Measurements from ENCODE around the gene ACTL6B. TPM values are rescaled to one million over a fixed set of nuclear protein-coding genes. Genes with fewer than 3 reads are reported as not detected.
A peak's percentile ranks its signal among the peaks of the same experiment; 100 is the strongest.

The ACTL6B gene
- total RNA-seq, 4 donors from 2014 or later = not detected

DNA sequence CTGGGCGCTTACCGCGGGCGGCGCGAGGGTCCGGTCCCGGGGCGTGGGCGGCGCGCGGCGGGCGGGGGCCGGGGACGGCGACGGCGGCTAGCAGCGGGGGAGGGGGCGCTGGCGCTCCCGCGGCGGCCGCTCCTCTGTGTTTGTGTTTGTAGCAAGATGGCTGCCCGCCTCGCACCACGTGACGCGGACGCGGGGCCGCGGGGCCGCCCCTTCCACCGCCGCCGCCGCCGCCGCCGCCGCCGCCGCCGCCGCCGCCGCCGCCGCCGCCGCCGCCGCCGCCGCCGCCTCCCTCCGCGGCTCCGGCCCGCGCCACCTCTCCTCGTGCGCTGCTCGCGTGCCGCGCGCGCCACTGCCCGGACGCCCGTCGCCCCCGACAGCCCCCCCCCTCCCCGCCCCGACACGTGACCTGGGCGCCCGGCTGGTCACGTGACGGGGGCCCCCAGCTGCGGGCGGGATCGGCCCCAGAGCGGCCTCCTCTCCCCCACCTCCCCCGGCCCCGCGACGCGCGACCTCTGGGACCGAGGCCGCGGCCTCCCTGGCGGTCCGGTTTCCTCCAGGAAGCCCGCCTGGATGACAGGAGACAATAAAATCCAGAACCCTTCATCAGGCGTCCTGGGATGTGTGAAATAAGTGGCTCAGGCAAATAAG lies 38.0 kb upstream of the ACTL6B start, which contains the start of gene GIGYF1:
Gene GIGYF1 (minus strand): TSS at position 153 of the 648 bp plus-strand sequence. CDS start 6,012 bp downstream, outside the sequence.
- Histone ChIP-seq H3K36me3 (peaks cover 2% of the 10 kb centered on the region), H3K4me1 (peaks cover 40% of the 10 kb centered on the region), H3K4me3 (peak within 1 kb of the TSS; percentile 96), H3K9me3 (no peaks in the 10 kb centered on the region), H3K27ac (peak within 1 kb of the TSS; percentile 91), H3K27me3 (no peaks in the 10 kb centered on the region)
- WGBS = 3% methylated on average over 10 of the region's 102 CpGs
- TF ChIP-seq, protein P1, sequence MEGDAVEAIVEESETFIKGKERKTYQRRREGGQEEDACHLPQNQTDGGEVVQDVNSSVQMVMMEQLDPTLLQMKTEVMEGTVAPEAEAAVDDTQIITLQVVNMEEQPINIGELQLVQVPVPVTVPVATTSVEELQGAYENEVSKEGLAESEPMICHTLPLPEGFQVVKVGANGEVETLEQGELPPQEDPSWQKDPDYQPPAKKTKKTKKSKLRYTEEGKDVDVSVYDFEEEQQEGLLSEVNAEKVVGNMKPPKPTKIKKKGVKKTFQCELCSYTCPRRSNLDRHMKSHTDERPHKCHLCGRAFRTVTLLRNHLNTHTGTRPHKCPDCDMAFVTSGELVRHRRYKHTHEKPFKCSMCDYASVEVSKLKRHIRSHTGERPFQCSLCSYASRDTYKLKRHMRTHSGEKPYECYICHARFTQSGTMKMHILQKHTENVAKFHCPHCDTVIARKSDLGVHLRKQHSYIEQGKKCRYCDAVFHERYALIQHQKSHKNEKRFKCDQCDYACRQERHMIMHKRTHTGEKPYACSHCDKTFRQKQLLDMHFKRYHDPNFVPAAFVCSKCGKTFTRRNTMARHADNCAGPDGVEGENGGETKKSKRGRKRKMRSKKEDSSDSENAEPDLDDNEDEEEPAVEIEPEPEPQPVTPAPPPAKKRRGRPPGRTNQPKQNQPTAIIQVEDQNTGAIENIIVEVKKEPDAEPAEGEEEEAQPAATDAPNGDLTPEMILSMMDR (IDR thresholded peaks at IDR 0.05) = no peak
- no peak for TF ChIP-seq POLR2AphosphoS5 (IDR thresholded peaks at IDR 0.05)
- no peak for TF ChIP-seq EP300 (IDR thresholded peaks at IDR 0.05)
- no peak for TF ChIP-seq POLR2A (IDR thresholded peaks at IDR 0.05)
- peak in 1 of 2 donors; percentile 86 for DNase-seq (ENCODE audit: low spot score in 2 of 2)

DNA sequence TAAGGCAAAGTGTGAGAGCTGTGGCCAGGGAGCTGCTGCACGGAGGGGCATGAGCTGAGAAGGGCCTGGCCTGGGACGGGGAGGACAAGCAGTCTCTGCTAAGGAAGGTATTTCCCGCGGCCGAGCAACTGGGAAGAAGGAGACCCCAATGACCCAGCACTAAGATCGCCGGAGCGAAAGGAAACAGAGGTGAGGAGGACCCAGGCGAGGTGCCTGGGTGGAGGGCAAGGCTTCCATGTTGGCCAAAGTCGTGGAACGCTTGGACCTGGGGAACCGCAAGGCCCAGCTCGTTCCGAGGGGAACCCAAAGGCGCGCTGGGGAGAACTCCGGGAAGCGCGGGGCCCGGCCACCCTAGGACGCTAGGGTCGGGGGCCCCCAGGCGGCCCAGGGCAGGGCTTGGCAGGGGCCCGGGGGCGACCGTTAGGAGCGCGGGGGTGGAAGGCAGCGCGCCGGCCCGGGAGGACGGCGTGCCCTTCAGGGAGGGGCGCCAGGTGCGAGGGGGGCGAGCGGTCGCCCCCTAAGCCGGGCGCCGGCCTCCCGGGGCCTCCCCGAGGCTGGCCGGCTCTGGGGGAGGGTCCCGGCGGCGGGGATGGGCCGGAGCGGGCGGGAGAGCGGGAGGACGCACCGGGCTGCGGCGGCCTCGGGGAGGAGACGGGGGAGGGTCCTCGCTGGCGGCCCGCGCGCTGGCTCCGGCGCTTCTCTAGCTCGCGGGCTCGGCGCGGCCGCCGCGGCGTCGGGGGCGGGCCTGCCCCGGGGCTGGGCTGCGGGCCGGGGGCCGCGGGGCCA lies 37.3 kb upstream of the ACTL6B start:
- H3K4me3 ChIP-seq = peak overlapping the region; percentile 96
- no peak for DNase-seq (ENCODE audit: low spot score in 2 of 2)
- WGBS = 2% methylated on average over 15 of the region's 81 CpGs
- no peaks in the 10 kb centered on the region for H3K9me3 ChIP-seq
- H3K36me3 ChIP-seq = peaks cover 8% of the 10 kb centered on the region
- TF ChIP-seq POLR2AphosphoS5 (IDR thresholded peaks at IDR 0.05) (no peak), POLR2A (IDR thresholded peaks at IDR 0.05) (no peak), EP300 (IDR thresholded peaks at IDR 0.05) (no peak)
- TF ChIP-seq, protein P1 (IDR thresholded peaks at IDR 0.05) = no peak
- H3K27me3 ChIP-seq = no peaks in the 10 kb centered on the region
- H3K27ac ChIP-seq = peak overlapping the region; percentile 91
- H3K4me1 ChIP-seq = peaks cover 46% of the 10 kb centered on the region

DNA sequence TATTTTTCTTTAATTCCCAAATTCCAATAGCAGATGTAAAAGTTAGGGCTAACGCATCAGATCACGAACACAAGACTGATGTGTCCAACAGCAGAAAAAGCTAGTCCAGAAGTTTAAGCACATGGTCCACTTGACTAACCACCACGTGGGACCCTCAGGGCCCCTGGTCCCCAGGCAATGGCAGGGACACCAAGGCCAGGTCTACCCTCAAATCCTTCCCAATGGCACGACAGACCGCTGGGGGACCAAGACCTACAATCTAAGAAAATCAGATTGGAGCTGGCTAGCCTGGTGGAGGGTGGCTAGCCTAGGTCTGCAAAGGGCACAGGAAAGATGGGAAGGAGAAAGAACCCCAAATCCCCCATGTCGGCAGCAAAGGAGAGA lies 36.3 kb upstream of the ACTL6B start:
- TF ChIP-seq POLR2AphosphoS5 (IDR thresholded peaks at IDR 0.05) = no peak
- H3K27ac ChIP-seq = no peak overlapping the region
- DNase-seq (ENCODE audit: low spot score in 2 of 2) = no peak
- no peaks in the 10 kb centered on the region for H3K9me3 ChIP-seq
- peak overlapping the region; percentile 96 for H3K4me3 ChIP-seq
- H3K4me1 ChIP-seq = peaks cover 46% of the 10 kb centered on the region
- H3K27me3 ChIP-seq = no peaks in the 10 kb centered on the region
- 46% methylated on average over 6 of the region's 6 CpGs for WGBS
- H3K36me3 ChIP-seq = peaks cover 17% of the 10 kb centered on the region

DNA sequence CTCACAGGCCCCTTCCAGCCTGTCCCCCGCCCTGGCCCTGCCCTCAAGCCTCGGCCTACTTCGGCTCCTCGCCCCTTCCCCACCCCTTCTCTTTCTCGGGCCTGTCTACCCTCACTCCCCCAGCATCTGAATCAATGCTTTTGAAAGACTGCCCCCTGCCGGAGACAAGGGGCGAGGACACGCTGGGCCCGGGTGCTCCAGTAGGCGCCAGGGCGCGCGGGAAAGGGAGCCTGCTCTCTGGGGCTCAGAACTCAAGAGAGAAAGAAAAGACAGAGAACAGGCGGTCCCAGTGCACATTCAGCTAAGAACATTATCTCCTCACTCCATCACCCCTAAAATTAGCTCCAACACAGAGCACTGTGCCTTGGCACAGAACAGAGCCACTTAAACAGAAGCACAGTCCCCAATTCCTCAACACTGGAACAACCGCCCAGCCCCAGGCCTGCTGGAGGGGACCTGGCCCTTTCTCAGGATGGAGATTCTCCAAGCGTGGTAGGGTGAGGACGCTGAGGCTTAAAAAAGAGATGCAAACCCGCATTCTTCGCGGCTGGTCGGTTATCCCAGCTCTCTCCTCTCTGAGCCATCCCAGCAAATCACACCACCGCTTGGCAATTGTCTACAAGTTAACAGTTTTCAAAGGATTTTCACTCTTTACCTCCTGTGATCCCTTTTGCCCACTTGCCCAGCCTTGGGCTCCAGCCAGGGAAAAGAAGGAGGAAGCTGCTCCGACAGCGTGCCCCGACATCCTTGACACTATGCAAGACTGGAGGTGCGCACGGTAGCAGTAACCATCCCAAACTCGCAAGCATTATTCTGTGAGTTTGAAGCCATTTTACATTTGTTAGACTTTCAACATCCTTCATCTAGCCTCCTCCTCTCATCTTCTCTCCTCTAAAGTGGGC lies 35.7 kb upstream of the ACTL6B start:
- H3K4me3 ChIP-seq = peak overlapping the region; percentile 96
- WGBS = 20% methylated on average over 28 of the region's 28 CpGs
- TF ChIP-seq POLR2AphosphoS5 (IDR thresholded peaks at IDR 0.05) = no peak
- TF ChIP-seq, protein P1 (IDR thresholded peaks at IDR 0.05) = peak; percentile 74 to 96
- H3K4me1 ChIP-seq = peaks cover 46% of the 10 kb centered on the region
- H3K9me3 ChIP-seq = no peaks in the 10 kb centered on the region
- no peak overlapping the region for H3K27ac ChIP-seq
- peaks cover 23% of the 10 kb centered on the region for H3K36me3 ChIP-seq
- peak in 1 of 2 donors; percentile 85 for DNase-seq (ENCODE audit: low spot score in 2 of 2)
- no peaks in the 10 kb centered on the region for H3K27me3 ChIP-seq

DNA sequence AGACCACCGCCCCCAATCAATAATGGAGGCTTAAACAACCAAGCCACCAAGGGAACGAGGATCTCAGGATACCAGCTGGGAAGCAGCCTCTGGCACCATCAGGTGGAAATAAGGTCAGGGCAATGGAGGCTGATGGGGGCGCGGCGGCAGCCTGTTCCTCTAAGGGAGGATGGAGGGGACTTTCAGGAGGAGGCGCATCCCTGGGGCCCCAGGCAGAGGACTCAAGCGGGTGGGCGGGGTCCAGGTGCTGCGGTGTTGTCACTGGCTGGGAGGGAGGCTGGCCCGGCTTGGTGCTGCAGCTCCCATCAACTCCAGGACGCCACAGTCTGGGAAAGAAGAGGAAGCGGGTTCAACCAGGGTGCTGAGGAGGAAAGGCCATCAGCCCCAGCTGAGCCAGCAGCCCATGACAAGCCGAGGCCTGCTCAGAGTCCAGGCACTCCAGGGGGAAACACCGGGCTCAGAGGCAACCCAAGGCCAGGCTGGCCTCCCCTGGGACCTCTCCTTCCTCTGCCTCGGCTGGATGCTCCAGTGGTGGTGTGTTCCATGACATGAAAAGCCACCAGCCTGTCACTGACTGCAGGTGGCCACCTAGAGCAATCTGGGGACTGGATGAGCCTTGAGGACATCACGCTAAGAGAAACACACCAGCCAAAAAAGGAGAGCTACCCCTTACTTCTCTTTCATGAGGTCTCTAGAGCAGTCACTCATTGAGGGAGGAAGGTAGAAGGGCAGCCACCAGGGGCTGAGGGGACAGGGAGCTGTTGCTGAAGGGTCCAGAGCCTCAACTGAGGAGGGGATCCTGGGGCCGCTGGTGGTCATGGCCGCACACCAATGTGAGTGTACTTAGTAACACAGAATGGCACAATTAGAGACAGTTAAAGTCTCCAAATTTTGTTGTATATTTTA lies 33.2 kb upstream of the ACTL6B start:
- Histone ChIP-seq H3K4me1 (peaks cover 40% of the 10 kb centered on the region), H3K27me3 (no peaks in the 10 kb centered on the region), H3K9me3 (no peaks in the 10 kb centered on the region), H3K27ac (no peak overlapping the region), H3K4me3 (no peak overlapping the region), H3K36me3 (peaks cover 48% of the 10 kb centered on the region)
- TF ChIP-seq EP300 (IDR thresholded peaks at IDR 0.05) = no peak
- TF ChIP-seq POLR2A (IDR thresholded peaks at IDR 0.05) = no peak
- no peak for TF ChIP-seq POLR2AphosphoS5 (IDR thresholded peaks at IDR 0.05)
- no peak for DNase-seq (ENCODE audit: low spot score in 2 of 2)
- 81% methylated on average over 14 of the region's 18 CpGs for WGBS
